NOMO-1 treated with dmso at 0.1 percent for 144 hours (cell line): ENCODE results near the gene INSIG1.

Experiments used
- DNase-seq: peaks from one replicate; lab custom pipeline; 2025; ENCODE audit not compliant: unreplicated experiment; lab: John Stamatoyannopoulos, UW

INSIG1 gene

DNA sequence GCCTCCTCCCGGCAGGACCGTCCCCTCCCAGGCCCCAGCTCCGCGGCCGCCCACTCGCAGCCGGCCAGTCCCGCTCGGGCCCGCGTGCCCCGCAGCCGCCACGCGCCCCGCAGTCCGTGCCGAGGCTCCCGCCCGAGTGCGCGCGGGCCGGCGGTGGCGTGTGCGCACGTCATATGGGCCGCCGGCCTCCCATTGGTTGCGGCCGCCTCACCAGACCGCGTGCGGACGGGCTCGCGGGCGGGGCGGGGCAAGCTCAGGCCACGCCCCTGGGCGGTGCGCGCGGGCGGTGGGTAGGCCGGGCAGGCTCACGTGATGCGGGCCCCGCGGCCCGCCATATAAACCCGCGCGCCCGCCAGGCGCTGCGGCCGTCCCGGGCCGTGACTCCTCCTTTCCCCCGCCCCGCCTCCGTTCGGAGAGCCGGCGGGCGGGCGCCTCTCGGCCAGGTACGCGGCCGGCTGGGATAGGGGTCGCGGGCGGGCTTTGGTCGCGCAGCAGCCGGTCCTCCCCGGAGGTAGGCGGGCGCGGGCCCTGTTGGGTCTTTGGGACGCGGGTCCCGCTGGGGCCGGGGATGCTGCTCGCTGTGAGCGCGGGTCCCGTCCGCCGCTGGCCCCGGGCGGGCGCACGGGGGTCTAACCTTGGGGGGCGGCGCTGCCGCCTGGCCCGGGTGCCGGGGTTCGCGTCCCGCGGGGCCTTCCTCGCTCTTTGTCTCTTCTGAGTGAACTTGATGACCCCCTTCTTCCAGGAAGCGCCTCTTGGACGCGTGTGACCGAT is at the start of gene INSIG1:
INSIG1 (plus strand) TSS at position 362 of the 771 bp plus-strand sequence; CDS start at position 770, 408 bp downstream.
- DNase-seq = peak; percentile 75

DNA sequence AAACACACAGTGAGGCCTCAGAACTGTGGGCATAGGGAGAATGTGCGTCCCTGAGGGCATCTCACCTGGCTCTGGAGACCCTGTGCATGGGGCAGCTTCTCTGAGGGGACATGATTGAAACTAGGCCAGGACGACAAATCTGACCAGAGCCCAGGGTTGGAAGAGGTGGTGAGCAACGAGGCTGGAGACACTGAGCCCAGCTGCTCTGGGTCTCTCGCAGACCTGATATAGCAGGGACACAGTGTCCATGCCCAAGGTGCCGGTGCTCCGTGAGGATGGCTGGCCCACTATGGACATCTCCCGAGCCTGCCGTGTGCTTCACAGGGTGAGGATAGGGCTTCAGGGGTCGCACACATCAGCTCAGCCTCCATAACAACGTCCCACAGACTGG is 49.3 kb upstream of the INSIG1 start:
- no peak for DNase-seq

DNA sequence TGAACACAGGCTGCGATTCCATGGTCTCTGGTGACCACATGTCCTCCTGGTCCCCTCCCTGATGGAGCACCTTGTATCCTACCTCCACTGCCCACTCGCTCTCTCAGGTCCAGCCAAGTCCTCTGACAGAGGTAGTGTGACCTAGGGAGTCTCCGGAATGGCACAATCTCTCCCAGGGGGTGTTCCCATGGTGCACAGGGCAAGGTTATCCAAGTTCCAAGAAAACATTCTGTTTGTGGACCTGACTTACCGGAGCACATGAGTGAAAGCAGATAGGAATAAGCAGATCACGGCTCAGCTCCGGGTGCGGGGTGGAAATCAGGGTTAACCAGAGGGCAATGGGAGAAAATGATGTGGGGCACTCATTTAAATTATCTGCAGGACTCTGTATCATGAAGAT is 45.8 kb upstream of the INSIG1 start:
- DNase-seq = no peak

GRCh38 chr7:155252444-155252887 is 45.2 kb upstream of the INSIG1 start:
- DNase-seq = no peak

GRCh38 chr7:155252892-155253501 is 44.7 kb upstream of the INSIG1 start:
- DNase-seq = no peak

DNA sequence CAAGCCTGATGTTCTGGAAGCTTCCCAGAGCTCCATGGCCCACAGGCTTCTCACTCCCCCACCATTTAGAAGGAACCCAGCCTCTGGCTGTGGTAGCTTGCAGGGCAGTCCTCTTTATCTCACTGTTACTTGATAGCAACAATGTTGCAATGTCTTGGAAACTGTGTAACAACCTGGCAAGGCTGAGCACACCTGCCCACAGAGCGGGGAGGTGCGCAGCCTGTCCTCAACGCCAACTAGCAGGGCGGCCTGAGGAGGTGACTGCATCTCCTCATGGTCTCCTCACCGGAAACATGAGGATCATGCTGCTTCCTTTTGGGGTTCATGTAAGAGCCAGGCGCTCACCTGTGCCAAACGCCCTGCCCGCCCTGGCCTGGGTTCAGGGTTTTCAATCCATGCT is 43.7 kb upstream of the INSIG1 start:
- DNase-seq = no peak

GRCh38 chr7:155255071-155255470 is 42.6 kb upstream of the INSIG1 start:
- DNase-seq = no peak

- no peak for DNase-seq
These were observed 42.1 kb upstream of the INSIG1 start for GRCh38 chr7:155255621-155256020.

GRCh38 chr7:155256081-155256760 is 41.5 kb upstream of the INSIG1 start:
- no peak for DNase-seq

- no peak for DNase-seq
These were observed 40.8 kb upstream of the INSIG1 start for GRCh38 chr7:155256761-155257481.

DNA sequence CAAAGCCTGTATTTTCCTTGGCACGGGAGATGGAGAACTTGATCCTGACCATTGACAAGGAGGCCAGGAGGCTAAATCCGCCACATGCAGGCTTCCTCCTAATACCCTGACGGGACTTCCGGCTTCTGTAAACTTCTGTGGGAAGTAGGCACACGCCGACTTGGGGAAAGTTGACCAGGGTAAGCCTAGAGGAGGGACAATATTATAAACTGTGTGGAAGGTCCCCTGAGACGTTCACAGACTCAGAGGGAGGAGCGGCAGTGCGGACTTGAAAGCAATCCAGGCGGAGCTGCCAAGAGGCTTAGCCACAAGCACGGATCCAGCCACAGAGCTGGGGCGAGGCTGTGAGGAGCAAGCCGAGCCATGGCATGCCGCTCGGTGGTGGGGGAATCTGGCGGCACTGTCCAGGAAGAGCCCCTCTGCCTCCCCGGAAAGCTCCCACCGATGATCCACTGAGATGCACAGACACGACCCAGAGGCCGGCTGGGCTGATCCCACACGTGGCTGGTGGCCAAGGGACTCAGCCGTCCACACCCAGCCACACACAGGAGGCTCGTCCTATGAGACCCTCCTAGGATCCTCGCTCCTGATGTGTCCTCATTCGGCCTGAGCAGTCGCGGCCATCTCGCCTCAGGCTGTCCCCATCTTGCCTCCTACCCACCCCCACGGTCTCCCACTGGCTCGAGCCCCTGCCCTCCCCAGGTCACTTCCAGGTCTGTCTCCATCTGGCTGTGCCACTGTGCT is 40.0 kb upstream of the INSIG1 start:
- no peak for DNase-seq

- DNase-seq = no peak
These were observed 39.5 kb upstream of the INSIG1 start for GRCh38 chr7:155258226-155258560.

- DNase-seq = no peak
These were observed 37.7 kb upstream of the INSIG1 start for GRCh38 chr7:155259866-155260497.

- DNase-seq = no peak
These were observed 37.2 kb upstream of the INSIG1 start for GRCh38 chr7:155260498-155260872.

GRCh38 chr7:155261031-155261985 is 36.4 kb upstream of the INSIG1 start:
- no peak for DNase-seq

DNA sequence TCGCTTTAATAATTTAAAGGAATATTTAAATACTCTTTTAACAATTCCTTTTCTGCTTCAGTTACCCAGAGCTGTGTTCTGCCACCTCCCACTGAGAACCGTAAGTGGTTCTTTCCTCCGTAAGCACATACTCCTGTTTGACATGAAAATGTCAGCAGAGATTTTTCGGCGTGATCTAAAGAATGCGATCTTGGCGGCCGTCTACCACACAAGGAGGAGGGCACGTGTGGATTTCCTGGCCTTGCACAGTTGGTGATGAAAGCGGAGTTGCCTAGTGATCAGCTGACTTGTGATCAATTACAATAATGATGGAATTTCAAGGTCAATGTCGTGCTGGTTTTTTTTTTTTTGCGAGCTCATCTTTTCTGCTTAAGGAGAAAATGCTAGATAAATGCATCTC is 35.6 kb upstream of the INSIG1 start:
- DNase-seq = no peak

DNA sequence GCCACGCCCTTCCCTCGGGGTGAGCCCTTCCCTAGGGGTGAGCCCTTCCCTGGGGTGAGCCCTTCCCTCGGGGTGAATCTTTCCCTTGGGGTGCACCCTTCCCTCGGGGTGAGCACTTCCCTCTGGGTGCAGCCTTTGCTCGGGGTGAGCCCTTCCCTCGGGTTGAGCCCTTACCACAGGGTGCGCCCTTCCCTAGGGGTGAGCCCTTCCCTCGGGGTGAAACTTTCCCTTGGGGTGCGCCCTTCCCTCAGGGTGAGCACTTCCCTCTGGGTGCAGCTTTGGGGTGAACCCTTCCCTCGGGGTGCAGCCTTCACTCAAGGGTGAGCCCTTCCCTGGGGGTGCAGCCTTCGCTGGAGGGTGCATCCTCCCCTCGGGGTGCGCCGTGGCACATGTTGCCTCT is 34.6 kb upstream of the INSIG1 start:
- DNase-seq = no peak

DNA sequence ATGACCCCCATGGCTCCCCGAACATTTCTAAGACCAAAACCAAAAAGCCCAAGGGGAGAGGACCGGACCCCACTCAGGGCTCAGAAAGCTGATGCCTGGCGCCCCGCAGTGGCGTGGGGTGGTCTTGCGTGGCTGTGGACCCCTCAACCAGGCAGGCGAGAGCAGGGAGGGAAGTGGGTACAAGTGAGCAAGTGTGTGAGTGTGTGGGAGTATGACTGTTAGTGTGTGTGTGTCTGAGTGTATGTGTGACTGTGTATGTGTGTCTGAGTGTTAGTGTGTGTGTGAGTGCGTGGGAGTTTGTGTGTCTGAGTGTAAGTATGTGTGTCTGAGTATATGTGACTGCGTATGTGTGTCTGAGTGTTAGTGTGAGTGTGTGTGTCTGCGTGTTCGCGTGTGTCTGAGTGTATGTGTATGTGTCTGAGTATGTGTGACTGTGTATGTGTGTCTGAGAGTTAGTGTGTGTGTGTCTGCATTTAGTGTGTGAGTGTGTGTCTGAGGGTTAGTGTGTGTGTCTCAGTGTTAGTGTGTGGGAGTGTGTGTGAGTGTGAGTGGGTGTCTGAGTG is 34.0 kb upstream of the INSIG1 start:
- no peak for DNase-seq

- no peak for DNase-seq
These were observed 32.5 kb upstream of the INSIG1 start for GRCh38 chr7:155265144-155265543.
